ENCODE data around the gene PDZD7.

DNA sequence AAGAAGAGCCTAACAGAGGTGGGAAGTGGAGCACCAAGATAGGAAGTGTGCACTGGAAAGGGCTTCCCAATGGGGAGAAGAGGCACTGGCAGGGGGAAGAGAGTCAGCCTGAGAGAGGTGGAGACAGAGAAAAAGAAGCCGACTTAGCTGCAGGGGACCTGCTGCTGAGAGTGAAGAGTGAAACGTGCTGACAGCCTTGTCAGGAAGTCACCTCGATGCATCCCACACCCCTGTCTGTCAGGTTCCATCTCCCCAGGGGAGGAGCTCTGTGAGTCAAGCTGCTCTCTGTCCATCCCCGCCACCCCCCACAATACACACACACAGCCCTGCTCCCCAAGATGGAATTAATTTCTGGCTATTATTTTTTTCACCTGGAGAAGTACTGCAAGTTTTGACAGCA, 44.8 kb upstream of the PDZD7 start:
- TF ChIP-seq PATZ1 (CRISPR knock-in tag; IDR thresholded peaks at IDR 0.05; ENCODE audit: borderline replicate concordance) (no peak), ISL1 (CRISPR knock-in tag; IDR thresholded peaks at IDR 0.05) (no peak)

Data from SK-N-SH treated with all-trans-retinoic acid at 6 μM for 48 hours (cell line).